ENCODE data around the gene TLE1. TPM values are rescaled to one million over a fixed set of nuclear protein-coding genes. Genes with fewer than 3 reads are reported as not detected.

TLE1 gene
- total RNA-seq, 1 experiment from 2014 or later: 46.2 TPM

DNA sequence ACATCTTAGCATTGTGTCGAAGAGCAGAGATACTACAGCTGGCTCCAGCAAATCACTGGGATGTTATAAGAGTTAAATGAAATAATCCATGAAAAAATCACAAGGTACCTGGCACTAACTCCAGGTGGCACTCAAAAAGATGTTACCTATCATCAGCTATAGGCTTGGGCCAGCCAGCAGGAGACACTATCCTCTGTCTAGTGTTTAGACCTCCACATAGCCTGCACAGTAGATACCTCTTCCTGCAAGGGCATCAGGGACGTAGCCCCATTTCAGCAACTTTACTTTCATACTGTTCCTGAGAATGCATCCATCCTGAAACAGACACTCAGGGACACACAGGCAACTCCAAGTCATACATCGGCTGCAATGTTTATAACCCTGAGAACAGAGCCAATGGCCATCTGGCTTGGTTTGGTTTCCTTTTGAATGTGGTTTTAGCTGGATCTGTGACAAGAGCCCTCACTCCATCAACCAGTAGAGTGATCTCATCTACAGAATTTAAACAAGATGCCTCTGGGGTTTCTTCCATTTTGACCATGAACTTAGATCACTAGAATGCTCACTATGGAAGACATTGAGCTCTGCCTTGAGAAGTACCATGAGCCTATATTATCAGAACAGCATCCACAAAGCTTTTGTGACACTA is 69.9 kb downstream of the TLE1 start:
- CTCF ChIA-PET: interaction anchor here (0.5 kb wide), 1 partner anchor 98 kb away, joined by 4 read pairs; no protein-coding TSS in a partner anchor
- Mint-ChIP-seq H3K9me3 (ENCODE audit: low read depth, unreplicated experiment) (no peaks in the 10 kb centered on the region), H3K27me3 (ENCODE audit: unreplicated experiment) (no peaks in the 10 kb centered on the region)

DNA sequence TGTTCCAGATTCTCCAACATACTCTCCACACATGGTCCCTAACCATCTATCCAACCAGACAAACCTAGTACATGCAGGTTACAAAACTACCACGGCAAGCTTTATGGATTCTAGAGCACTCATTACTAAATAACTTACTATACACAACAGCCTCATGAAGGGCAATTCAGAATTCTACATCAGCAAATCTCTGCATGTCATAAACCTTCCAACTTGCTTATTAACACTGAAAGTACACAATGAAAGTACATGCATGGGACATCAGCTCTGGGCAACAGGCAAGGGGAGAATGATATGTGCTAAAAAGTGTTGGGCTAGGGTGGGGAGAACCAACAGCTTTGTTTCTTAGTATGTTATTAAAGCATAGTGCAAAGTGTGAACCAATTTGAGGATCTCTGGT is 70.4 kb downstream of the TLE1 start:
- intact Hi-C loops (cut with micrococcal nuclease; ENCODE audit: unreplicated experiment): no loop called here
- H3K4me1 Mint-ChIP-seq (ENCODE audit: low read depth, unreplicated experiment): no peaks in the 10 kb centered on the region

More for the DNA sequence above, 69.9 kb downstream of the TLE1 start:
- DNase-seq: no peak
- H3K36me3 Mint-ChIP-seq (ENCODE audit: insufficient read depth, unreplicated experiment): peaks cover 17% of the 10 kb centered on the region
- intact Hi-C loops (cut with micrococcal nuclease; ENCODE audit: unreplicated experiment): no loop called here
- BruUV-seq (replicated peaks): no TSS peak
- H3K4me3 Mint-ChIP-seq (ENCODE audit: low read depth, unreplicated experiment): no peak overlapping the region
- TF ChIP-seq, protein P1, sequence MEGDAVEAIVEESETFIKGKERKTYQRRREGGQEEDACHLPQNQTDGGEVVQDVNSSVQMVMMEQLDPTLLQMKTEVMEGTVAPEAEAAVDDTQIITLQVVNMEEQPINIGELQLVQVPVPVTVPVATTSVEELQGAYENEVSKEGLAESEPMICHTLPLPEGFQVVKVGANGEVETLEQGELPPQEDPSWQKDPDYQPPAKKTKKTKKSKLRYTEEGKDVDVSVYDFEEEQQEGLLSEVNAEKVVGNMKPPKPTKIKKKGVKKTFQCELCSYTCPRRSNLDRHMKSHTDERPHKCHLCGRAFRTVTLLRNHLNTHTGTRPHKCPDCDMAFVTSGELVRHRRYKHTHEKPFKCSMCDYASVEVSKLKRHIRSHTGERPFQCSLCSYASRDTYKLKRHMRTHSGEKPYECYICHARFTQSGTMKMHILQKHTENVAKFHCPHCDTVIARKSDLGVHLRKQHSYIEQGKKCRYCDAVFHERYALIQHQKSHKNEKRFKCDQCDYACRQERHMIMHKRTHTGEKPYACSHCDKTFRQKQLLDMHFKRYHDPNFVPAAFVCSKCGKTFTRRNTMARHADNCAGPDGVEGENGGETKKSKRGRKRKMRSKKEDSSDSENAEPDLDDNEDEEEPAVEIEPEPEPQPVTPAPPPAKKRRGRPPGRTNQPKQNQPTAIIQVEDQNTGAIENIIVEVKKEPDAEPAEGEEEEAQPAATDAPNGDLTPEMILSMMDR (IDR thresholded peaks at IDR 0.05; ENCODE audit: unreplicated experiment): no peak
- no peak overlapping the region for H3K27ac Mint-ChIP-seq (ENCODE audit: unreplicated experiment)
- H3K4me1 Mint-ChIP-seq (ENCODE audit: low read depth, unreplicated experiment): no peaks in the 10 kb centered on the region

DNA sequence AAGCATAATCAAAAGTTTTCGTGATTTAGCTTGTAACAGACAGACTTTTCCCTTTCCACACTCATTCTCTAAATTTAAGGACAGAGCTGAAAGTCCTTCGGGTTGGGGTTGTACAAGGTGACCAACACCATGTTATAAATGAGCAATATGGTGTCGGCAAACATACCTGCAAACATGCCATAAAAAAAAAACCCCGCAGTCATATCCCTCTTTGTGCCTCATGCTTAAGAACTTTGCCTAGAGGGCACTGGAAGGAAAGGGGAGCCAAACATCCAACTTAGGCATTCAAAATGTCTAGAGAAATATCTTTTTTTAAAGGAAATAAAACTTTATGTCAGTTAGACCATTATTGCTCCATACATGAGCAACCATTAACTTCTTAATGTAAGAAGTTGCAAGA is 73.2 kb downstream of the TLE1 start:
- no peak overlapping the region for H3K27ac Mint-ChIP-seq (ENCODE audit: unreplicated experiment)
- DNase-seq: no peak
- H3K27me3 Mint-ChIP-seq (ENCODE audit: unreplicated experiment): no peaks in the 10 kb centered on the region
- BruUV-seq (replicated peaks): no TSS peak
- H3K4me3 Mint-ChIP-seq (ENCODE audit: low read depth, unreplicated experiment): no peak overlapping the region
- intact Hi-C loops (cut with micrococcal nuclease; ENCODE audit: unreplicated experiment): no loop called here
- CTCF ChIA-PET: no interaction called here
- H3K9me3 Mint-ChIP-seq (ENCODE audit: low read depth, unreplicated experiment): no peaks in the 10 kb centered on the region
- TF ChIP-seq, protein P1 (IDR thresholded peaks at IDR 0.05; ENCODE audit: unreplicated experiment): no peak
- peaks cover 41% of the 10 kb centered on the region for H3K36me3 Mint-ChIP-seq (ENCODE audit: insufficient read depth, unreplicated experiment)
- H3K4me1 Mint-ChIP-seq (ENCODE audit: low read depth, unreplicated experiment): no peaks in the 10 kb centered on the region

More for the DNA sequence above, 70.4 kb downstream of the TLE1 start:
- DNase-seq: no peak
- BruUV-seq (replicated peaks): no TSS peak
- CTCF ChIA-PET: no interaction called here
- H3K36me3 Mint-ChIP-seq (ENCODE audit: insufficient read depth, unreplicated experiment): peaks cover 23% of the 10 kb centered on the region
- TF ChIP-seq, protein P1 (IDR thresholded peaks at IDR 0.05; ENCODE audit: unreplicated experiment): no peak
- H3K27me3 Mint-ChIP-seq (ENCODE audit: unreplicated experiment): no peaks in the 10 kb centered on the region
- H3K27ac Mint-ChIP-seq (ENCODE audit: unreplicated experiment): no peak overlapping the region
- H3K9me3 Mint-ChIP-seq (ENCODE audit: low read depth, unreplicated experiment): no peaks in the 10 kb centered on the region
- no peak overlapping the region for H3K4me3 Mint-ChIP-seq (ENCODE audit: low read depth, unreplicated experiment)

DNA sequence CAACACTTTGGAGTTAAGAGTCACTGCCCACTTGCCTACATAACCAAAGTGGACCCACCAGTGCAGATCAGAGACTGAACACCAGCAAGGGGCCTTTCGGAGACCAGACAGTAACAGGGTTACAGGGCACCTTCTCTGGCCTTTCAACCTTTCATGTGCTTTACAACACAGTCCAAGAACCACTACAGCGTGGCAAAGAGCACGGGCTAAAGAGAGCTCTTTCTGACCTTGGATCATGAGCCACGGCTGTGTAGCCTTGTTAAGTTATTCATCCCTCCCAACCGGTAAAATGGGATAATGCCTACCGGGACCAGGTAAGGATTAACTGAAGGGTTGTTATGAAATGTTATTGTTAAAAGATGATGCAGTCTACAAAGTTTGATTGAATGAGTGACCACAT is 75.0 kb downstream of the TLE1 start:
- intact Hi-C loops (cut with micrococcal nuclease; ENCODE audit: unreplicated experiment): no loop called here
- Mint-ChIP-seq H3K4me3 (ENCODE audit: low read depth, unreplicated experiment) (no peak overlapping the region), H3K36me3 (ENCODE audit: insufficient read depth, unreplicated experiment) (peaks cover 51% of the 10 kb centered on the region), H3K9me3 (ENCODE audit: low read depth, unreplicated experiment) (no peaks in the 10 kb centered on the region), H3K27me3 (ENCODE audit: unreplicated experiment) (no peaks in the 10 kb centered on the region), H3K27ac (ENCODE audit: unreplicated experiment) (no peak overlapping the region), H3K4me1 (ENCODE audit: low read depth, unreplicated experiment) (no peaks in the 10 kb centered on the region)
- CTCF ChIA-PET: no interaction called here
- TF ChIP-seq, protein P1 (IDR thresholded peaks at IDR 0.05; ENCODE audit: unreplicated experiment): no peak
- no TSS peak for BruUV-seq (replicated peaks)
- no peak for DNase-seq

All from Calu3 (cell line).